Endothelial cell of umbilical vein (primary cell): ENCODE measurements around the gene TESMIN.

Source experiments
- EZH2 ChIP-seq: IDR thresholded peaks from 2 replicates; pipeline ENCODE4 v1.6.1; 2012; ENCODE audit warnings: borderline replicate concordance, low read depth, mild to moderate bottlenecking, moderate library complexity, low read length, inconsistent platforms; ENCODE audit not compliant: severe bottlenecking
- GATA2 ChIP-seq: IDR thresholded peaks from 2 replicates; pipeline ENCODE4 v1.7.0; 2011; ENCODE audit warnings: low read depth, mild to moderate bottlenecking, moderate library complexity, mixed read lengths, low read length; ENCODE audit not compliant: insufficient read length, insufficient read depth
- MYC ChIP-seq: IDR thresholded peaks from one replicate; pipeline ENCODE4 v1.6.1; 2011; ENCODE audit warnings: mild to moderate bottlenecking, low read depth, low read length
- POLR2A ChIP-seq: IDR thresholded peaks from 2 replicates; pipeline ENCODE4 v1.6.1; 2012; ENCODE audit warnings: low read depth, mild to moderate bottlenecking, control low read depth, low read length
- POLR2AphosphoS5 ChIP-seq: IDR thresholded peaks from 2 replicates; pipeline ENCODE4 v1.6.1; 2012; ENCODE audit warnings: low read depth, mild to moderate bottlenecking, control low read depth, low read length, moderate library complexity; ENCODE audit not compliant: insufficient read depth
- TF ChIP-seq, protein P1 (sequence below), 2 donors: IDR thresholded peaks; 1 replicate in 1 of 2; 2 replicates in 1 of 2; pipeline ENCODE4 v1.5.1; 2011; ENCODE audit warnings: low read length in 2 of 2, mild to moderate bottlenecking in 2 of 2, moderate library complexity in 2 of 2, control low read depth in 1 of 2, inconsistent platforms in 1 of 2, low read depth in 1 of 2; ENCODE audit not compliant: insufficient read depth in 1 of 2; ENCODE audit errors: extremely low read depth in 1 of 2
- TF ChIP-seq, protein P2 (sequence below): IDR thresholded peaks from 2 replicates; pipeline ENCODE4 v1.6.1; 2011; ENCODE audit not compliant: insufficient read depth, insufficient read length

DNA sequence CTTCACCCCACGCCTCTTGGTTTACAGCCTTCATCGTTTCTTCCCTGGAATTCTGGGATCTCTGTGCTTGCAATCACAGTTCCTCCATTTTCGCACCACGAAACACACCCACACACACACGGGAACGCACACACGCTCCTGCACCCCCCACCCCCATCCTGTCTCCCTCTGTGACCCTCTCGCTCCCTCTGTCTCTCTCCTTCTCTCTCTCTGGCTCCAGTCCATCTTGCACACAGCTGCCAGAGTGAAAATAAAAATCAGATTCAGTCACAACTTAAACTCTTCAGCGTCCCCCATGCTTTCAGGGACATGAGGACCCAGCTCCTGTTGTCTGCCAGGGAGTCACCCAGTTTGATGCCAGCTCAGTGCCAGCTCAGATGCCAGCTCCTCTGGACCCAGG lies 64.0 kb downstream of the TESMIN start:
- TF ChIP-seq, protein P1, sequence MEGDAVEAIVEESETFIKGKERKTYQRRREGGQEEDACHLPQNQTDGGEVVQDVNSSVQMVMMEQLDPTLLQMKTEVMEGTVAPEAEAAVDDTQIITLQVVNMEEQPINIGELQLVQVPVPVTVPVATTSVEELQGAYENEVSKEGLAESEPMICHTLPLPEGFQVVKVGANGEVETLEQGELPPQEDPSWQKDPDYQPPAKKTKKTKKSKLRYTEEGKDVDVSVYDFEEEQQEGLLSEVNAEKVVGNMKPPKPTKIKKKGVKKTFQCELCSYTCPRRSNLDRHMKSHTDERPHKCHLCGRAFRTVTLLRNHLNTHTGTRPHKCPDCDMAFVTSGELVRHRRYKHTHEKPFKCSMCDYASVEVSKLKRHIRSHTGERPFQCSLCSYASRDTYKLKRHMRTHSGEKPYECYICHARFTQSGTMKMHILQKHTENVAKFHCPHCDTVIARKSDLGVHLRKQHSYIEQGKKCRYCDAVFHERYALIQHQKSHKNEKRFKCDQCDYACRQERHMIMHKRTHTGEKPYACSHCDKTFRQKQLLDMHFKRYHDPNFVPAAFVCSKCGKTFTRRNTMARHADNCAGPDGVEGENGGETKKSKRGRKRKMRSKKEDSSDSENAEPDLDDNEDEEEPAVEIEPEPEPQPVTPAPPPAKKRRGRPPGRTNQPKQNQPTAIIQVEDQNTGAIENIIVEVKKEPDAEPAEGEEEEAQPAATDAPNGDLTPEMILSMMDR (IDR thresholded peaks at IDR 0.05; ENCODE audit: extremely low read depth in 1 of 2, insufficient read depth in 1 of 2, low read depth in 1 of 2, low read length in 2 of 2), result no peak
- TF ChIP-seq, protein P2, sequence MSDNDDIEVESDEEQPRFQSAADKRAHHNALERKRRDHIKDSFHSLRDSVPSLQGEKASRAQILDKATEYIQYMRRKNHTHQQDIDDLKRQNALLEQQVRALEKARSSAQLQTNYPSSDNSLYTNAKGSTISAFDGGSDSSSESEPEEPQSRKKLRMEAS, result no peak
- no peak for TF ChIP-seq POLR2AphosphoS5
- TF ChIP-seq MYC, result no peak
- TF ChIP-seq EZH2, result no peak
- no peak for TF ChIP-seq POLR2A
- TF ChIP-seq GATA2, result no peak
